Breast epithelium (tissue), 4 donors: ENCODE results near the gene REX1BD. TPM values are rescaled to one million over a fixed set of nuclear protein-coding genes. Genes with fewer than 3 reads are reported as not detected.
A peak's percentile ranks its signal among the peaks of the same experiment; 100 is the strongest.

Source experiments
- DNase-seq, 2 donors: peaks; one replicate each; pipeline ENCODE4 v3.0.0-alpha.2; 2019; ENCODE audit warnings: low spot score in 2 of 2
- H3K27ac ChIP-seq, 2 donors: fragments of 200-600 bp; sonication (generic) in 1 of 2; one replicate each; pipeline ENCODE4 v1.5.1; 2016 to 2019; ENCODE audit warnings: mild to moderate bottlenecking in 1 of 2
- H3K27me3 ChIP-seq, 2 donors: fragments of 200-600 bp; sonication (generic) in 1 of 2; one replicate each; pipeline versions ENCODE4 v1.5.1 to v1.6.0; 2017 to 2019; ENCODE audit warnings: control low read depth in 1 of 2, mild to moderate bottlenecking in 1 of 2
- H3K36me3 ChIP-seq: fragments of 200-600 bp; one replicate; pipeline ENCODE4 v1.5.1; 2019
- H3K4me1 ChIP-seq, 2 donors: fragments of 200-600 bp; sonication (generic); one replicate each; pipeline ENCODE4 v1.5.1; 2016 to 2019; ENCODE audit warnings: control low read depth in 1 of 2
- H3K4me3 ChIP-seq, 3 donors: fragments of 200-600 bp; sonication (generic); 1 replicate in 2 of 3; 2 replicates in 1 of 3; pipeline ENCODE4 v1.5.1; 2016 to 2019; ENCODE audit warnings: mild to moderate bottlenecking in 3 of 3, moderate library complexity in 2 of 3
- H3K9me3 ChIP-seq, 2 donors: fragments of 200-600 bp; sonication (generic) in 1 of 2; one replicate each; pipeline ENCODE4 v1.5.1; 2016 to 2019; ENCODE audit warnings: control low read depth in 1 of 2
- CTCF ChIP-seq, 3 donors: fragments of 450-650 bp; IDR thresholded peaks; one replicate each; pipeline ENCODE4 v1.5.1; 2016 to 2017; ENCODE audit warnings: antibody characterized with exemption in 3 of 3, mild to moderate bottlenecking in 3 of 3, moderate library complexity in 3 of 3
- POLR2A ChIP-seq: fragments of 450-650 bp; IDR thresholded peaks from one replicate; pipeline ENCODE4 v1.6.1; 2016; ENCODE audit warnings: antibody characterized with exemption, mild to moderate bottlenecking, moderate library complexity
- POLR2AphosphoS5 ChIP-seq, 3 donors: sonication (generic); formaldehyde crosslinking; IDR thresholded peaks; one replicate each; pipeline ENCODE4 v1.6.1; 2017; ENCODE audit warnings: antibody characterized with exemption in 3 of 3
- intact Hi-C: fragments of 100-400 bp; cut with DNase I; formaldehyde crosslinking; loops from one replicate; pipeline ENCODE4 v1.15.1; 2023; ENCODE audit warnings: low total_unique reads
- total RNA-seq, 3 donors: library from RNA; depleted of rRNA; stranded (reverse); fragments of >200 nt; gene quantifications; one replicate each; pipeline ENCODE4 v1.1.0, GENCODE V29; 2016

REX1BD gene
- total RNA-seq, 3 donors from 2014 or later = 99.8 to 117 (median 111) TPM

GRCh38 chr19:18611327-18612050, 22.9 kb downstream of the REX1BD start:
- H3K36me3 ChIP-seq = no peaks in the 10 kb centered on the region
- TF ChIP-seq POLR2A = no peak
- H3K27me3 ChIP-seq = peaks cover 17 to 74% of the 10 kb centered on the region in 2 donors
- H3K4me1 ChIP-seq = peaks cover 5 to 19% of the 10 kb centered on the region in 2 donors
- no peak overlapping the region for H3K27ac ChIP-seq
- peak overlapping the region in 2 of 3 donors; percentile 54 to 69 for H3K4me3 ChIP-seq
- no peaks in the 10 kb centered on the region for H3K9me3 ChIP-seq
- DNase-seq = no peak
- intact Hi-C loops = no loop called here

- Histone ChIP-seq H3K9me3 (no peaks in the 10 kb centered on the region), H3K27me3 (peaks cover 17 to 70% of the 10 kb centered on the region in 2 donors), H3K36me3 (no peaks in the 10 kb centered on the region), H3K27ac (no peak overlapping the region), H3K4me1 (peaks cover 2 to 18% of the 10 kb centered on the region in 2 donors), H3K4me3 (peak overlapping the region; percentile 27 to 69 (median 54))
- intact Hi-C loops = no loop called here
- TF ChIP-seq POLR2AphosphoS5 (IDR thresholded peaks at IDR 0.05) (no peak), POLR2A (no peak), CTCF (IDR thresholded peaks at IDR 0.05) (no peak)
- no peak for DNase-seq
Observed at GRCh38 chr19:18612051-18612771, 23.6 kb downstream of the REX1BD start.

- Histone ChIP-seq H3K27me3 (peaks cover 15 to 63% of the 10 kb centered on the region in 2 donors), H3K27ac (no peak within 1 kb of the TSS), H3K4me3 (peak within 1 kb of the TSS; percentile 27 to 69 (median 54)), H3K4me1 (peaks cover 0 to 12% of the 10 kb centered on the region in 2 donors), H3K36me3 (no peaks in the 10 kb centered on the region), H3K9me3 (no peaks in the 10 kb centered on the region)
- intact Hi-C loops = no loop called here
- DNase-seq = no peak
- TF ChIP-seq POLR2AphosphoS5 (IDR thresholded peaks at IDR 0.05) (no peak), POLR2A (no peak), CTCF (IDR thresholded peaks at IDR 0.05) (no peak)
Observed at GRCh38 chr19:18612772-18613588, 24.4 kb downstream of the REX1BD start, which contains the start of gene TMEM59L. Gene TMEM59L (plus strand): TSS chr19:18612870. CDS start chr19:18612959, 89 bp downstream.

GRCh38 chr19:18613589-18614234, 25.1 kb downstream of the REX1BD start:
- no peak overlapping the region for H3K27ac ChIP-seq
- H3K36me3 ChIP-seq = no peaks in the 10 kb centered on the region
- H3K9me3 ChIP-seq = no peaks in the 10 kb centered on the region
- peaks cover 15 to 55% of the 10 kb centered on the region in 2 donors for H3K27me3 ChIP-seq
- H3K4me1 ChIP-seq = peaks cover 0 to 12% of the 10 kb centered on the region in 2 donors
- TF ChIP-seq POLR2AphosphoS5 (IDR thresholded peaks at IDR 0.05) (no peak), CTCF (IDR thresholded peaks at IDR 0.05) (no peak), POLR2A (no peak)
- peak overlapping the region in 1 of 3 donors; percentile 69 for H3K4me3 ChIP-seq
- DNase-seq = no peak
- intact Hi-C loops = no loop called here

GRCh38 chr19:18616023-18616422, 27.4 kb downstream of the REX1BD start:
- no peaks in the 10 kb centered on the region for H3K36me3 ChIP-seq
- no peaks in the 10 kb centered on the region for H3K9me3 ChIP-seq
- H3K27ac ChIP-seq = no peak overlapping the region
- DNase-seq = no peak
- intact Hi-C loops = no loop called here
- H3K4me1 ChIP-seq = peaks cover 0 to 8% of the 10 kb centered on the region in 2 donors
- TF ChIP-seq POLR2AphosphoS5 (IDR thresholded peaks at IDR 0.05) (no peak), CTCF (IDR thresholded peaks at IDR 0.05) (no peak), POLR2A (no peak)
- H3K4me3 ChIP-seq = no peak overlapping the region
- peaks cover 4 to 36% of the 10 kb centered on the region in 2 donors for H3K27me3 ChIP-seq
